HepG2 (cell line): ENCODE results near the gene ENTREP1. TPM values are rescaled to one million over a fixed set of nuclear protein-coding genes. Genes with fewer than 3 reads are reported as not detected.

ENCODE experiments used
- ATAC-seq: fragments of 200-7000 bp; cut with Tn5 transposase; 3 replicates; pipeline ENCODE4 v1.9.1; 2020; ENCODE audit warnings: mild to moderate bottlenecking, moderate library complexity
- BruUV-seq: library from RNA; stranded (reverse); fragments of 400-500 nt; replicated peaks from 2 replicates; lab custom pipeline; 2021; lab: Mats Ljungman, UMichigan
- CTCF ChIA-PET: fragments of 300-600 bp; formaldehyde crosslinking; extraction: SDS; loops from one replicate; lab custom pipeline; 2021; ENCODE audit warnings: low total read pairs, inconsistent platforms, low intra/inter-chr PET ratio; lab: Yijun Ruan, JAX
- POLR2A ChIA-PET: fragments of 350-600 bp; sonication (Branson Sonifier 250); formaldehyde crosslinking; loops from one replicate; lab custom pipeline; 2020; ENCODE audit warnings: antibody characterized with exemption, inconsistent platforms; lab: Yijun Ruan, JAX
- DNase-seq: peaks from one replicate; pipeline ENCODE4 v3.0.0-alpha.2; 2015; ENCODE audit warnings: low spot score
- FAIRE-seq: peaks from 3 replicates; lab custom pipeline; 2011; peaks lifted over from hg19 to GRCh38; lab: Jason Lieb, UNC
- H2AFZ ChIP-seq: one replicate; pipeline ENCODE4 v1.6.1; 2011; ENCODE audit warnings: low read length, inconsistent platforms
- H3K27ac ChIP-seq: fragments of 300-600 bp; 3 replicates; pipeline ENCODE4 v1.8.0; 2011; ENCODE audit warnings: mixed run types, mild to moderate bottlenecking, mixed read lengths, low read length, inconsistent platforms; ENCODE audit not compliant: insufficient read depth; ENCODE audit errors: extremely low read length
- H3K27me3 ChIP-seq, 2 experiments: fragments of 200-600 bp in 1 of 2; 2 replicates in 1 of 2; 3 replicates in 1 of 2; pipeline versions ENCODE4 v1.6.0 to v1.8.0; 2011; ENCODE audit warnings: low read length in 2 of 2, mild to moderate bottlenecking in 2 of 2, moderate library complexity in 2 of 2, inconsistent platforms in 1 of 2; ENCODE audit not compliant: insufficient read depth in 2 of 2, control insufficient read depth in 1 of 2
- H3K36me3 ChIP-seq, 2 experiments: fragments of 200-600 bp in 1 of 2; replicated peaks in 1 of 2; 2 replicates in 1 of 2; 3 replicates in 1 of 2; pipeline versions ENCODE4 v1.5.1 to v1.8.0; 2011; ENCODE audit warnings: low read length in 2 of 2, inconsistent platforms in 1 of 2; ENCODE audit not compliant: insufficient read depth in 2 of 2, control insufficient read depth in 1 of 2
- H3K4me1 ChIP-seq: 2 replicates; pipeline ENCODE4 v1.5.1; 2012; ENCODE audit warnings: low read length, inconsistent platforms; ENCODE audit not compliant: insufficient read depth
- H3K4me2 ChIP-seq: 2 replicates; pipeline ENCODE4 v1.6.0; 2011; ENCODE audit warnings: low read depth, low read length, inconsistent platforms
- H3K4me3 ChIP-seq, 3 experiments: fragments of 200-600 bp in 1 of 3; sonication (generic), shearing (Covaris generic) in 1 of 3; replicated peaks in 1 of 3; 2 replicates each; pipeline ENCODE4 v1.5.1; 2011 to 2016; ENCODE audit warnings: low read length in 3 of 3, inconsistent platforms in 2 of 3, low read depth in 2 of 3, mild to moderate bottlenecking in 2 of 3, control low read depth in 1 of 3, mixed read lengths in 1 of 3; ENCODE audit not compliant: insufficient read depth in 1 of 3
- H3K79me2 ChIP-seq: one replicate; pipeline ENCODE4 v1.6.1; 2011; ENCODE audit warnings: low read length, inconsistent platforms; ENCODE audit not compliant: insufficient read depth
- H3K9ac ChIP-seq: 2 replicates; pipeline ENCODE4 v1.6.0; 2011; ENCODE audit warnings: mild to moderate bottlenecking, low read depth, low read length, inconsistent platforms; ENCODE audit not compliant: insufficient read depth
- H3K9me3 ChIP-seq: 2 replicates; pipeline ENCODE4 v1.5.1; 2012; ENCODE audit warnings: mild to moderate bottlenecking, low read length
- H4K20me1 ChIP-seq: 2 replicates; pipeline ENCODE4 v1.6.0; 2011; ENCODE audit warnings: inconsistent platforms, mild to moderate bottlenecking, low read length, moderate library complexity; ENCODE audit not compliant: insufficient read depth
- ADNP ChIP-seq: sonication (generic); formaldehyde crosslinking; IDR thresholded peaks from 2 replicates; pipeline ENCODE4 v1.4.0; 2020; ENCODE audit warnings: missing genetic modification reagents
- ATF6 ChIP-seq: sonication (generic); formaldehyde crosslinking; conservative IDR thresholded peaks from 2 replicates; pipeline ENCODE4 v1.4.0; 2020; ENCODE audit warnings: missing genetic modification reagents
- MBD4 ChIP-seq: IDR thresholded peaks from 2 replicates; pipeline ENCODE4 v1.6.1; 2012; ENCODE audit warnings: low read length, inconsistent platforms, borderline replicate concordance
- MTA1 ChIP-seq: sonication (generic); formaldehyde crosslinking; IDR thresholded peaks from 2 replicates; pipeline ENCODE4 v1.4.0; 2020; ENCODE audit warnings: missing genetic modification reagents, mild to moderate bottlenecking, borderline replicate concordance
- PRDM4 ChIP-seq: sonication (generic); formaldehyde crosslinking; IDR thresholded peaks from 2 replicates; pipeline ENCODE4 v1.9.0; 2021; ENCODE audit warnings: missing genetic modification reagents, borderline replicate concordance
- RXRB ChIP-seq: IDR thresholded peaks from 2 replicates; pipeline ENCODE4 v1.6.1; 2016; ENCODE audit warnings: borderline replicate concordance, missing genetic modification reagents, missing compliant biosample characterization
- TFDP1 ChIP-seq: IDR thresholded peaks from 2 replicates; pipeline ENCODE4 v1.6.1; 2016; ENCODE audit warnings: missing compliant biosample characterization, missing genetic modification reagents, borderline replicate concordance
- ZNF33B ChIP-seq: sonication (generic); formaldehyde crosslinking; IDR thresholded peaks from 2 replicates; pipeline ENCODE4 v1.5.1; 2020; ENCODE audit warnings: mild to moderate bottlenecking, missing genetic modification reagents
- WGBS: methylation state at CpG from one replicate; pipeline ENCODE4 v1.1.6; 2017; ENCODE audit warnings: low lambda C conversion rate; 5-methylcytosine and 5-hydroxymethylcytosine counted together
- in situ Hi-C: cut with HindIII; loops from 2 replicates; pipeline ENCODE4 v1.10.0; 2017; ENCODE audit warnings: low pct_unique_long_range_greater_than_20kb; ENCODE audit not compliant: extremely low pct_ligation_motif_present
- intact Hi-C: fragments of 100-400 bp; cut with micrococcal nuclease; formaldehyde crosslinking; loops from one replicate; pipeline ENCODE4 v1.10.0; 2022; ENCODE audit not compliant: unreplicated experiment
- polyA plus RNA-seq, 8 experiments: library from polyadenylated mRNA; depleted of rRNA in 3 of 8; stranded (reverse) in 7 of 8; unstranded in 1 of 8; fragments of >200 nt; fragmentation: Illumina TruSeq in 4 of 8; extraction: Trizol in 4 of 8; gene quantifications; 2 replicates each; pipeline versions ENCODE4 v1.2.1 to v1.2.3, GENCODE V29; 2011 to 2016; ENCODE audit warnings: low read depth in 4 of 8, missing spikeins in 1 of 8, mixed read lengths in 1 of 8; ENCODE audit not compliant: insufficient read depth in 1 of 8
- total RNA-seq, 5 experiments: library from RNA; depleted of rRNA; stranded (reverse); fragments of >200 nt; fragmentation: Illumina TruSeq; extraction: Trizol; gene quantifications; 2 replicates each; pipeline ENCODE4 v1.2.3, GENCODE V29; 2016; ENCODE audit warnings: low read depth in 1 of 5
- TF ChIP-seq, protein P1 (sequence below), 2 experiments: sonication (generic) in 1 of 2; formaldehyde crosslinking in 1 of 2; IDR thresholded peaks; 2 replicates each; pipeline versions ENCODE4 v1.4.0 to v1.6.1; 2016 to 2020; ENCODE audit warnings: borderline replicate concordance in 1 of 2, low read depth in 1 of 2, mild to moderate bottlenecking in 1 of 2, missing genetic modification reagents in 1 of 2

ENTREP1 gene
- total and polyA plus RNA-seq, 2 of the 13 experiments (the other 11 are each of a cell fraction or from before 2014, with no cell fraction given): not detected

DNA sequence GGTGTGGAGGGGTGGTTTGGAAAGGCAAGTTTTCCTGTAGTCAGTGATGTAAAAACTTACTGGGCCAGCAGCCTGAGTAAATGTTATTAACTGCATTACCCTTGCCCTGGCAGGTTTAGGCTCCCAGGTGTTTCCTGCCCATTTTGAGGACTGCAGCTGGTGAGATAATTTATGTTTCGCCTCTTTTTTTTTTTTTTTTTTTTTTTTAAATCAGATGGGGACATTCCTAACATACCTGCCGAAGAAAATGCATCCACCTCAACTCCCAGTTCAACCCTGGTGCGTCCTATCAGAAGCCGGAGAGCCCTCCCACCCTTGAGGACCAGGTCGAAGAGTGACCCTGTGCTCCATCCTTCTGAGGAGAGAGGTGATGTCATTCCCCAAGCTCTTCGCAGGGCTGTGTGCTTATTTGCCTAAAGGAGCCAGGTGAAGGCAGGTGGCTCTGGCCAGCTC, 60.6 kb downstream of the ENTREP1 start (continued):
- TF ChIP-seq, protein P1, sequence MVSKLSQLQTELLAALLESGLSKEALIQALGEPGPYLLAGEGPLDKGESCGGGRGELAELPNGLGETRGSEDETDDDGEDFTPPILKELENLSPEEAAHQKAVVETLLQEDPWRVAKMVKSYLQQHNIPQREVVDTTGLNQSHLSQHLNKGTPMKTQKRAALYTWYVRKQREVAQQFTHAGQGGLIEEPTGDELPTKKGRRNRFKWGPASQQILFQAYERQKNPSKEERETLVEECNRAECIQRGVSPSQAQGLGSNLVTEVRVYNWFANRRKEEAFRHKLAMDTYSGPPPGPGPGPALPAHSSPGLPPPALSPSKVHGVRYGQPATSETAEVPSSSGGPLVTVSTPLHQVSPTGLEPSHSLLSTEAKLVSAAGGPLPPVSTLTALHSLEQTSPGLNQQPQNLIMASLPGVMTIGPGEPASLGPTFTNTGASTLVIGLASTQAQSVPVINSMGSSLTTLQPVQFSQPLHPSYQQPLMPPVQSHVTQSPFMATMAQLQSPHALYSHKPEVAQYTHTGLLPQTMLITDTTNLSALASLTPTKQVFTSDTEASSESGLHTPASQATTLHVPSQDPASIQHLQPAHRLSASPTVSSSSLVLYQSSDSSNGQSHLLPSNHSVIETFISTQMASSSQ (IDR thresholded peaks at IDR 0.05; ENCODE audit: low read depth): no peak
- TF ChIP-seq, protein P1 (CRISPR knock-in tag; IDR thresholded peaks at IDR 0.05; ENCODE audit: borderline replicate concordance): no peak
- TF ChIP-seq, all 625 proteins: peak for 0

GRCh38 chr9:69386651-69387050, 61.6 kb downstream of the ENTREP1 start:
- ChIA-PET POLR2A (no interaction called here), CTCF (no interaction called here)
- Histone ChIP-seq H3K4me2 (no peak overlapping the region), H3K4me1 (no peaks in the 10 kb centered on the region), H2AFZ (no peak overlapping the region), H3K9ac (no peak overlapping the region), H3K4me3 (no peak overlapping the region), H4K20me1 (no peaks in the 10 kb centered on the region), H3K9me3 (no peaks in the 10 kb centered on the region), H3K36me3 (no peaks in the 10 kb centered on the region), H3K79me2 (no peaks in the 10 kb centered on the region), H3K27me3 (peaks cover 1 to 27% of the 10 kb centered on the region in 2 experiments; a peak in 1 of 5 replicates), H3K27ac (no peak overlapping the region)
- no peak for FAIRE-seq
- in situ Hi-C loops: no loop called here
- no TSS peak for BruUV-seq
- intact Hi-C loops: no loop called here
- 23% methylated on average over 4 of the region's 4 CpGs for WGBS
- ATAC-seq: no peak
- DNase-seq: no peak
- TF ChIP-seq RXRB (CRISPR knock-in tag) (no peak), MBD4 (no peak), PRDM4 (CRISPR knock-in tag) (no peak), ZNF33B (CRISPR knock-in tag) (no peak), ADNP (CRISPR knock-in tag) (no peak), MTA1 (no peak), TFDP1 (no peak), ATF6 (CRISPR knock-in tag) (no peak)
